GM18519 (cell line): Measurements from ENCODE around the gene PRKAR2B.

Experiments
- ATAC-seq: cut with Tn5 transposase; IDR thresholded peaks from one replicate; pipeline ENCODE4 v1.9.1; 2021; ENCODE audit warnings: mild to moderate bottlenecking, moderate library complexity; ENCODE audit not compliant: unreplicated experiment, low FRiP score

Gene PRKAR2B

DNA sequence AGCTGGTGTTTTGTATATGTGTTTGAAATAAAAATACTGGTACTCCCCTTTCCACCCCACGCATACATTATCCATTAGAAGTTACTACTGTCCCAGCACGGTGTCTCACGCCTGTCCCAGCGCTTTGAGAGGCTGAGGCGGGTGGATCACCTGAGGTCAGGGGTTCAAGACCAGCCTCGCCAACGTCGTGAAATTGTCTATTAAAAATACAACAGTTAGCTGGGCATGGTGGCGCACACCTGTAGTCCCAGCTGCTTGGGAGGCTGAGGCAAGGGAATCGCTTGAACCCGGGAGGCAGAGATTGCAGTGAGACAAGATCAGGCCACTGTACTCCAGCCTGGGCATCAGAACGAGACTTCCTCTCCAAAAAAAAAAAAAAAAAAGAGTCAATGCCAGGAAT, 127.0 kb downstream of the PRKAR2B start:
- ATAC-seq, result no peak

DNA sequence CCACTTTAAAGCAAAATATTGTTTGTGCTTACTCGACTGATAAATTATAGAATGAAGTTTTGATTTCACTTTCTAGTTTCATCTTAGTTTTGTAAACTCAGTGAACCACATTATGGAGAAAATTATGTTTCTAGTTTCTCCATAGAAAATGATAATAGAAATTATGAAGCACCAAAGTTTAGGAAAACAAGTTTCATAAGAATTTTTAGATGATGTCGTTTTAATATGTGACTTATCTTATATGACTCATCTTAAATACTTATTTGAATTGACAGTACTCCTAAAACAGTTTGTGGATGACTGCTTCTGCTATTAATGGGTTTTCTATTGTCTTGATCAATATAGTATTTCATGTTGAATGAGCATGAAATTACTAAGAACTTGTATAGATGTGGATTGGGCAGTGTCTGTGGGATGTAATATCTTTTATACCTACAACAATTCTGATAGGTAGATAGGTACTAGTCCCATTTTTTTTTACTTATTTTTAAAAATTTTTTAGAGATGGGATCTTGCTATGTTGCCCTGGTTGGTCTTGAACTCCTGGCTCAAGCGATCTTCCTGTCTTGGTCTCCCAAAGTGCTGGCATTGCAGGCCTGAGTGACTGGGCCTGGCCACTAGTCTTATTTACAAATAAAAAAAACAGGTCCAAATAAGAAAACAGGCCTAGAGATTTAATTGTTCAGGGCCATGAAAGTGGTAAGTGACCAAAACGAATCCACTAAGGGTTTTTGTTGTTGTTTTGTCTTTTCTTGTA, 127.9 kb downstream of the PRKAR2B start:
- ATAC-seq, result no peak

DNA sequence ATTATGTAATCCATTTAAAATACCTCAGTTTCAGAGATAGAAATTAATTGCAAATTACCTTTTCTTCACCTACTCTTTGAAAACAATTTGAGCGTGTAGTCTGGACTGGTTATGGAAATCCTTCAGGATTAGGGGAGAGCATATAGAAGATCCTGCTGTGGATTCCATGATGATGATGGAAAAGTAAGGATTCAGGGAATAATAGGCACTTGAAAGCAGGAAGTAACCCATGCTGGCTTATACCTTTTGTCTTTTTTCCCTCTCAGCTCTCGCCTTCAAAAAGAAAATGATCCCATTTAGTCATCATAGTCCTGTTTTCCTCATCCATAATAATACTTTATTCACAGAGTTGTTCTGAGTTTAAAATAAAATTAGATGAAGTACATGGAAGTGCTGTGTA, 128.7 kb downstream of the PRKAR2B start:
- no peak for ATAC-seq

DNA sequence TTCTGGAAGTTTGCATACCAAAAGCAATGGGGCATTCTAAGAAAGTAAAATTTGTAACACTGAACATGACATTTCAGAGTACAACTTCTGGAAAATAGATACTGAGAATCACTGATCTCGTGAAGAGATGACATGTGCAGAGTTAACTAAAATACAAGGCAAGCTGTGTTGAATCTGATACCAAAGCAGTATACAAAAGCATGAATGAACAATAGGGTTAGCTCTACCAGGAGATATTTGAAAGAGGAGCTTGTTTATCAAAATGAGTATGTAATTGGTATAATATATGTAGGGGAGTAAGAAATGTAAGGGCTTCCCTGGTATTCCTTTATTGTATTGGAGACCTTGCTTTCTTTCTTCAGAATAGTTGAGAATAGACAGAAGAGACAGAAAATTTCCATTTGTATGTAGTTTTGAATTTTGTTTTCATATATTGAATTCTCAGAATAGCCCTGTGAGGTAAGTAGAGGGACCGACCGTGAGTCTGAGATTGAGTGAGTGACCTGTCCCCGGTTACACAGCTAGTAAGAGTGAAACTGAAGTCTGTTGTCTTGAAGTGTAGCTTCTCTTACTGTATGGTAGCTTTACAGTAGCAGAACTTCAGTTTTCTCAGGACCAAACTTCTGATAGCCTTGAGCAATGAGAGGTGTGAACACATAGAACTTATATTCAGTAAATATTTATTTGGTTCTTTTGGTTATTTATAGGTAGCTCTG, 129.3 kb downstream of the PRKAR2B start:
- ATAC-seq, result peak; percentile 38

DNA sequence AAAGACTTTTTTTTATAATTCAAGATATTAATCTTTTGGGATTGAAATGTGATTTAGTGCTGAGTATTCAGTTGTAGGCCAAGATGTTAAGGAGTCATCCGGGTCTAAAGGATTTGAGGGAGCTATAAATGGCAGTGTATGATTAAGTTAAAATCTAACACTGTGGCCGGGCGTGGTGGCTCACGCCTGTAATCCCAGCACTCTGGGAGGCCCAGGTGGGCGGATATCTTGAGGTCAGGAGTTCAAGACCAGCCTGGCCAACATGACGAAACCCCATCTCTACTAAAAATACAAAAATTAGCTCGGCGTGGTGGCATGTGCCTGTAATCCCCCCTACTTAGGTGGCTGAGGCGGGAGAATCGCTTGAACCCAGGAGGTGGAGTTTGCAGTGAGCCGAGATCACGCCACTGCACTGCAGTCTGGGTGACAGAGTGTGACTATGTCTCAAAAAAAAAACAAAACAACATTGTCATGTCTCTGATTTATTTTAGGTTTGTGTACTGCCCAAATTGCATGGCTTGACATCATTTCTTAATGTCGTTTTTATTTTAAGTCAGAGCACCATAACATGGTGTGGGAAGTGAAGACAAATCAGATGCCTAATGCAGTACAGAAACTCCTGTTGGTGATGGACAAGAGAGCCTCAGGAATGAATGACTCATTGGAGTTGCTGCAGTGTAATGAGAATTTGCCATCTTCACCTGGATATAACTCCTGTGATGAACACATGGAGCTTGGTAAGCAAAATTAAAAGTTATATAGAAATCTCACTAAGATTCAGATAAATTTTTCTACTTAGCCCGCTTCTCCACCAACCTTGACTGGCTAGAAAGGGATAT, 135.0 kb downstream of the PRKAR2B start:
- no peak for ATAC-seq

DNA sequence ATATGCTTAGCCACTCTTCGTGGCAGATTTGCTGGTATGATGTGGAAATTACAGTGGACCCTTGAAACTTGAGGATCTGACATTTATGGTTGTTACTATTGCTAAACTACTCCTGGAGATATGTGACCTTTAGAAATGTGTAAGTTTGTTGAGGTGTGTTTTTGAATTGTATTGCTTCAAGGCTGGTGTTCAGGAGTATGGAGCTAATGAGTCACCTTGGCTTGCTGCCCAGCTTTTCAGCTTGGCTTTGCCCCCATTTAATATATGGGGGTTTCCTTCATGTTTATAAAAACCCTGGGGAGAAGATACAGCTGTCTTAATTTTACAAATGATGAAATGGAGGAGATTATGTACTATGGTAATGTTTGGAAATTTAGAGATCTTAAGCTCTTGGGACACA, 135.9 kb downstream of the PRKAR2B start:
- no peak for ATAC-seq

DNA sequence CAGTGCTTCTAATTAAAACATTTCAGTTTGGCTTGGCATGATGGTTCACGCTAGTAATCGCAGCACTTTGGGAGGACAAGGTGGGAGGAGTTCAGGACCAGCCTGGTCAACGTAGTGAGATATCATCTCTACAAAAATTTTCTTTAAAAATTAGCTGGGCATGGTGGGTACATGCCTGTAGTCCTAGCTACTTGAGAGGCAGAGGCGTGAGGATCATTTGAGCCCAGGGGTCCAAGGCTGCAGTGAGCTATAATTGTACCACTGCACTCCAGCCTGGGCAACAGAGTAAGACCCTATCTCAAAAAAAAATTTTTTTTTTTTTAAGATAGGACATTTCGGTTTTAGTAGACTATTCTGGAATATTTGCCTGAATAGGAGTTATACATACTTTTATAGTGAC, 136.7 kb downstream of the PRKAR2B start:
- ATAC-seq, result no peak

DNA sequence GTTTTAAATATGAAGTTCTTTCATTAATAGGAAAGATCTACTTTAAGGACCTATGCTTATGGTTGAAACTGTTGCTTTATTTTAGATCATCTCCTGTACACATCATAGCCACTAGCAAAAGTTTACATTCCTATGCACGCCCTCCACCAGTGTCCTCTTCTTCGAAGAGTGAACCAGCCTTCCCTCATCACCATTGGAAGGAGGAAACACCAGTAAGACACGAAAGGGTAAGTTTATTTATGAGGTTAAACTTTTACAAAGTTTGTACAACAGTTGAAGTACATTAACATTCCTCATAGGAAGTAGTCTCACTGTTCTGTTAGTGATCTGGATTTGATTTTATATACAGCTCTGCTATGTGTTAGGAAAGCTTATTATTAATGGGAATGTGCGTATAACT, 141.2 kb downstream of the PRKAR2B start:
- no peak for ATAC-seq

DNA sequence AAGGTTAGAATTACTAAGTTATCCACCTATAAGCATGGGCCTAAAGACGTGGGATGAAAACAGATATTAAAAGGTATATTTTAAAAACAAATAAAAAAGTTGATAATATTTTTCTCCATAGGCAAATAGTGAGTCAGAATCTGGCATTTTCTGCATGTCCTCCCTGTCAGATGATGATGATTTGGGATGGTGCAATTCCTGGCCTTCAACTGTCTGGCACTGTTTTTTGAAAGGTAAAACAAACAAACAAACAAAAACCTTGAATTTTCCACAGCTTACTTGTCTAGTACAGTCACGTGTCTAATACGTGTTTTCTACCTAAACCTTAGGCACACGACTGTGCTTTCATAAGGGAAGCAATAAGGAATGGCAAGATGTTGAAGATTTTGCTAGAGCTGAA, 141.7 kb downstream of the PRKAR2B start:
- no peak for ATAC-seq

DNA sequence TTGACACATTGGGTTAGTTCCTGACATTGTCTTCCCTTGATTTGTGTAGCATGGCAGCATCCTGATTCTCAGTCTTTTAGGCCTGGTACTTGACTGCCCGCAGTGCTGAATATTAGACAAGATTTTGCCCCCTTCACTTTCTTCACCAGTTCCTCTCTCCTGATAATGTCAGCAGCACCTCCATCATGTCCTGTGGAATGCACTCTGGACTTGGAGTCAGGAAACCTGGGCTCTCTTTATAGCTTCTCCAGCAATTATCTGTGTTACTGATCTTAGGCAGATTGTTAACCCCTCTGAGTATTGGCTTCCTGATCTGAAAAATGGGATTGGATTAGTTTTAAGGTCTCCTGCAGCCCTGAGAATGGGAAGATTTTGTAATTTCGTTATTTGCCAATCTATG, 143.3 kb downstream of the PRKAR2B start:
- no peak for ATAC-seq

DNA sequence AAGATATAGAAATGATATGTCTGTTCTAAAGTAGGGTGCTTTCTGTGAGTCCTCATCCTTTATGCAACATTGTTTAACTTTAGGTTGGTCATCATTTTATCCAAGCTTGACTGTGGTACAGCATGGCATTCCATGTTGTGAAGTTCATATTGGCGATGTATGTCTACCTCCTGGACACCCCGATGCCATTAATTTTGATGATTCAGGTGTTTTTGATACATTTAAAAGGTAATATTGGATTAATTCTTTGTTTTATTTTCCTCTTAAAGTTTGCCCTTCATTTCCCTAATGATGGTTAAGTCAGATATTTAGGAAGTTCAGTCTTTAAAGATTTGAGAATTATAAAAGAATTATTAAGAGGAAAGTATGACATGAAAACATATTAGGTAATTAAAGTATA, 145.6 kb downstream of the PRKAR2B start:
- no peak for ATAC-seq

DNA sequence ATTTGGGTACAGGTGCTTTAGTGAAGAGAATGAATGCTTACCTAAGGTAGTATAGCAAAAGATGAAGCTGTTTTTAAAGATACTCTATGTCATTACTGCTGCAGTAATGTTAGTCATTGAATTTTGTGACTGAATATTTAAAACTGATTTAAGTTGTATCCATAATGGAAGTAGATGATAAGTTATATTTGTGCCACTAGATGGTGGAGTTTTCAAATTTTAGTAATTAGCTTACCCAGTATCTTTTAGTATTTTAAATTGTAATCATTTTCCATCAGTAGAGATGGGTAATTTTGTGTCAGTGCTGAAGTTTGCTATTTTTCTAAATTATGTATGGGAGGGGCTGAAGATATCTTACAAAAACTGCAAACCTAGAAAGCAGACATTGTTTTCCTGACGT, 149.5 kb downstream of the PRKAR2B start:
- ATAC-seq, result no peak

DNA sequence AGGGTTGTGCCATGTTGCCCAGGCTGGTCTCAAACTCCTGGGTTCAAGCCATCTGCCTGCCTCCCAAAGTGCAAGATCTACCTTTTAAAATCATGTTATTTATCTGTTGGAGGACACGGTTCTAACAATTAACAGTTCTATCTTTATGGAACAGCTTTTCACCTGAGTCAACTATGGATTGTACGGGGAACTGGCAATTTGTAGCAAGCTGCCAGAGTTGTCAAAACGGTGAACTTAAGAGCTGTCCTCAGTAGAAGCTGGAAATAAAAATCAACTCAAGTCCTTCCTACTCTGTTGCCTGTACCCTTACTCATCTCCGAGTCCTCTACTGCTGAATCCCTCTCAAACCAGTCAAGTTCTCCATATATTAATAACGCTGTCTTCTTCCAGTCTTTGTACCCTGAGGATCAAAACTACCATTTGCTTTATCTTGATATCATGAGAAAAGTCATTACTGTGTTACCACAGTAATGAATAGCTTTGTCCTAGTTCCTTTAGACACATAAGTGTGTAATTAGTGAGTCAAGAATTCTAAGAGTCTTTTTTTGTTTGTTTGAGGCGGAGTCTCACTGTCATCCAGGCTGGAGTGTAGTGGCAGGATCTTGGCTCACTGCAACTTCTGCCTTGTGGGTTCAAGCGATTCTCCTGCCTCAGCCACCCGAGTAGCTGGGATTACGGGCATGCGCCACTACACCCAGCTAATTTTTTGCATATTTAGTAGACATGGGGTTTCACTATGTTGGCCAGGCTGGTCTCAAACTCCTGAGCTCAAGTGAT, 152.5 kb downstream of the PRKAR2B start:
- ATAC-seq, result no peak

DNA sequence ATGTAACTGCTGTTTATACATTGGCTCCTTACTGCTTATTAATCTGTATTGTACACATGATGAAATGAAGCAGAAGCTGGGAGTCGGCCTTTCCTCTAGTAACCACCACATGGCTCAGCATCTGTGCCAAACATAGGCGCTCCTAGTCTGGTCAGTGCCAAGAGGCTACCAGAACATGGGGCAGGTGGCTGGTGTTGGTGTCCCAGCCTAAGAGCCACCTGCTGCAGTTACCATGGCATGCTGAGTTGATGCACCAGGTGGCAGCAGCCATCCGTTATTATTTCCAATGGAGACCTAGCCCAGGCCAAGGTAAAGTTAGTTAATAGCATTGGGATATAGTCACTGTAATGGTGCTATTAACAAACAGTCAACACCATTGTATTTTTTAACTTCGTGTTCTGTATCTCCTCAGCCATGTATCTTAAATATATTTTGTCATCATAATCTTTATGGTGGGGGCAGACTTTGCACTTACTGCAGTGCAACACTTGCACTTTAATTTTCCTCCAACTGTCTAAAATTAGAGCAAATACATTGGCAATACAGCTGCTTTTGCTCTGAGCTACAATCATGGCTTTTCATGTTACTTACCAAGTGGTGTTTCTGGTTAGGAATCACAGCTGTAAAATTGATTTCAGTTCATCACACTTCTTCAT, 157.4 kb downstream of the PRKAR2B start:
- peak; percentile 69 for ATAC-seq

DNA sequence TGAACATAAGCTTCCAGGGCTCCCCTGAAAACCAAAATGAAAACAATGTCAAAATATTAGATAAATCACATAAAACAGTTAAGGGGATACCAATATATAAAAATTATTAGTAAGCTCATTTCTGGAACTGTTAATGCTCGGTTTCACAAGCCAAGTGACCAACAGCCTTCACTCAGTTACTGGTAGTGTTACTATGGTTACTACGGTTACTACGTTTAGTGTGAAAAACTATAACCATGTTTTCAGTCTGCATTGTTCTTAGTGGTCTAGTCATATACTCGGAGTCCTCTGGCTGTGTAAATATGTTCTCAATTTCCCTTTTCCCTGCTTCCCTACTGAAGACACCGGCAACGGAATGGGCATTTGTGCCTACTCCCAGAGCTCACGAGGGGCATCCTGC, 159.1 kb downstream of the PRKAR2B start:
- ATAC-seq, result no peak

DNA sequence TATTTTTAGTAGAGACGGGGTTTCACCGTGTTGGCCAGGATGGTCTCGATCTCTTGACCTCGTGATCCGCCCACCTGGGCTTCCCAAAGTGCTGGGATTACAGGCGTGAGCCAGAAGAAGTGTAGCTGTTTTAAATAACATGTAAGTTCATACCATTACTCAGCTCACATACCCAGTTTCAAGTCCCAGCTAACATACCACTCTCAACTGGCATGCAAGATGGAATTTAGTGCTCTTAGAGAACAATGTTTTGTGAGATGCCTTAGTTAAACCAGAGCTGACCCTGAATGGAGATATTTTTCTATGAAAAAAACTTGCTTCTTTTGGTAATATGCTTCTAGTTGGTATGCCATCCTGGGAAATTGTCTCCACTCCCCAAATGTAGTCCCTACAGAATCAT, 161.6 kb downstream of the PRKAR2B start:
- no peak for ATAC-seq

DNA sequence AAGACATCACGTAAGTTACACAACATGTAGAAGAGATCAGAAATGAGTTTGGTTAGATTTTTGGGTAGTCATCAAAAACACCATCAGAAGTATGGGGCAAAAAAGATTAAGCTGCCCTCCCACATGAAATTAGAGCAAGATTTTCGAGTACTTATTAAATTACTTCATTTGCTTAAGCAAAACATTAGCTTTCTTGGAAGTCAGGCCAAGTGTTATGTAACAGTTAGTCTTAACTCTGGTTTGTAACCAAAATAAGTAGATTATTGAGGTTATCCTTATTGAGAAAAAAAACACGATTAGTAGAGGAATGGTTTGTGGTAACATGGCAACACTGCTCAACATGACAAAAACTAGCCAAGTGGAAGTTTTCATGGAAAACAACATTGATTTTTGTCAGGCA, 162.2 kb downstream of the PRKAR2B start:
- no peak for ATAC-seq

DNA sequence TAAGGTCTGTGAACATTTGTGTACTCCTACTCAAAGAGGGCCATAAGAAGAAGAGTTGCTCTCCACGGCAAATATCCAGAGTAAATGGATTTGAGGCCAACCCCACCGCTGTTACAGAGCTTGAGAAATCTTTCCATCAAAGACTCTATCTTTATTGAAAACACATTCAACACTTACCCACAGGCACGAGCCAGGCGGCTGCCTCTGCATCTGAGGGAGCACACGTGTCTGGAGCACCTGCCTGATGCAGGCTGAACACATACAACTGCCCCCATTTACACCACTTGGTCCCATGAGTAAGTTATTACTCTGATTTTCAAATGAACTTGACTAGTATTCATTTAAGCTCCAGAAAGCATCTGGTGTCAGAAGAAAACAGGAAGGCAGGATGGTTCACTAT, 163.0 kb downstream of the PRKAR2B start:
- ATAC-seq, result no peak

DNA sequence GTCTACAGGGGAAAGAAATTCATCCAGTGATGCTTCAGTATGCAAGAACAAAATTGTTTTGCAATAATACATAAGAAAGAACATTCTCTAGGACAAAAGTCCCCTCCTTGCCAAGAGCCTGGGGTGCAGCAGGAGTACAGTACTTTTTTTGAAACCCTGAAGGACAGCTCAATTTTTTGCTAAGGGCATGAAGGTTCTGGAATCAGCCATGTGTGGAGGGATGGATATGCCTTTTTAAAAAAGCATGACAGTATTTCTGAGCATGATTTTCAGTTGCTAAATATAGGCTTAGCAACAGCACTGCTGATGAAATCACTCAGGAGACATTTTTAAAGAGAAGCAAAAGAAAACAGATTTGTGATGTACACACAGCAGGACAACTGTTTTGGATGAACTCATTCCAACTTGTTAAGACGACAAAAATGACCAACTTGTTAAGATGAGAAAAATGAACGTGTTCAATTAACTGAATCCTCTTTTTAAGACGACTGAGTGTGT, 163.6 kb downstream of the PRKAR2B start:
- ATAC-seq, result no peak

DNA sequence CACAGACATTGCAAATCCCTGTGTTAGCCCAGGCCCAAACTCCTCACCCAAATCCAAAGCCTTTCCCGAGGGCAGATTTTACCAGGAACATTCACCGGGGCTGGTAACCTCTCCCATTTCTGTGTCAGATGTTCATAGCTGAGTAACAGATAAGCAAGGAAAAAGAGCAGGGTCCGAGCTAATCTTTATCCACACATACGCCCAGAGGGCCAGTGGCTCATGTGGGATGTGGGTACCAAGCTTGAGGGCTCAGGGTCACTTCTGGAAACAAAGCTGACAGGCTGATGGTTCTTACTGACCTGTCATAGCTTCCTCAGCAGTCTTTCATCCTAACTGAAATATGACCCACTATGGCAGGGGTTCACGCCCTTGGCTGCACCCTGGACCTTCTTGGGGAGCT, 164.1 kb downstream of the PRKAR2B start:
- ATAC-seq, result no peak
